ENCODE data around the gene TSSK1B.

DNA sequence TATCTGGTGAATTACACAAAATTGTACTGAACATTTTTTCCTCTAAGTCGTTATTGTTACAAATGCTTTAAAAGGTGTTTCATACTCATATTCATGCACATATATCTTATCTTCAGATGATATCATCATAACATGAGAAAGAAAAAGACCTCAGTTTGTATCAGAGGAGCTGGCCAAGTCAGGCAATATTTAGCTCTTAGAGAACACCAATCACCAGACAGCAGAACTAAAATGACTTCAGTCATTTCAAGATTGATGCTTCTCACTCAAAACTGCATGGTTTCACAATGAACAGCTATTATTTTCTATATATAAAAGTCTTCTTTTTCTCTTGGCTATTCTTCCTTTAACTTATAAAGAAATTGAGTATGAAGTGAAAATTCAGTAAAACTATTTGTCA lies 44.6 kb downstream of the TSSK1B start:
- TF ChIP-seq, protein P1, sequence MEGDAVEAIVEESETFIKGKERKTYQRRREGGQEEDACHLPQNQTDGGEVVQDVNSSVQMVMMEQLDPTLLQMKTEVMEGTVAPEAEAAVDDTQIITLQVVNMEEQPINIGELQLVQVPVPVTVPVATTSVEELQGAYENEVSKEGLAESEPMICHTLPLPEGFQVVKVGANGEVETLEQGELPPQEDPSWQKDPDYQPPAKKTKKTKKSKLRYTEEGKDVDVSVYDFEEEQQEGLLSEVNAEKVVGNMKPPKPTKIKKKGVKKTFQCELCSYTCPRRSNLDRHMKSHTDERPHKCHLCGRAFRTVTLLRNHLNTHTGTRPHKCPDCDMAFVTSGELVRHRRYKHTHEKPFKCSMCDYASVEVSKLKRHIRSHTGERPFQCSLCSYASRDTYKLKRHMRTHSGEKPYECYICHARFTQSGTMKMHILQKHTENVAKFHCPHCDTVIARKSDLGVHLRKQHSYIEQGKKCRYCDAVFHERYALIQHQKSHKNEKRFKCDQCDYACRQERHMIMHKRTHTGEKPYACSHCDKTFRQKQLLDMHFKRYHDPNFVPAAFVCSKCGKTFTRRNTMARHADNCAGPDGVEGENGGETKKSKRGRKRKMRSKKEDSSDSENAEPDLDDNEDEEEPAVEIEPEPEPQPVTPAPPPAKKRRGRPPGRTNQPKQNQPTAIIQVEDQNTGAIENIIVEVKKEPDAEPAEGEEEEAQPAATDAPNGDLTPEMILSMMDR (IDR thresholded peaks at IDR 0.05; ENCODE audit: insufficient read depth, low read length, poor library complexity, severe bottlenecking), result no peak
- no peak for TF ChIP-seq EZH2phosphoT487 (conservative IDR thresholded peaks at IDR 0.05; ENCODE audit: low read length)
